Activated T-cell treated with anti-CD3 and anti-CD28 coated beads, Interleukin-2, amount 50 U/mL, for 24 hours (primary cell): Measurements from ENCODE around the gene PHKA1.
"Not testable (repeated sequence)": the region's sequence is repeated elsewhere in the genome, so short reads cannot be mapped to it uniquely, and the experiment has no call there.

ENCODE experiments used
- DNase-seq: peaks from one replicate; pipeline ENCODE4 v3.0.0-alpha.2; 2020
- H3K27ac Mint-ChIP-seq: 2 replicates; pipeline ENCODE4 v1.8.0; 2020; ENCODE audit warnings: mild to moderate bottlenecking, mixed read lengths
- H3K27me3 Mint-ChIP-seq: 2 replicates; pipeline ENCODE4 v1.8.0; 2020; ENCODE audit warnings: mixed read lengths
- H3K36me3 Mint-ChIP-seq: 2 replicates; pipeline ENCODE4 v1.8.0; 2020; ENCODE audit warnings: low read depth, mixed read lengths
- H3K4me1 Mint-ChIP-seq: 2 replicates; pipeline ENCODE4 v1.8.0; 2020; ENCODE audit warnings: low read depth, mixed read lengths
- H3K4me3 Mint-ChIP-seq: 2 replicates; pipeline ENCODE4 v1.8.0; 2020; ENCODE audit warnings: mild to moderate bottlenecking, moderate library complexity, mixed read lengths
- H3K9me3 Mint-ChIP-seq: 2 replicates; pipeline ENCODE4 v1.8.0; 2020; ENCODE audit warnings: mixed read lengths

The PHKA1 gene

GRCh38 chrX:72693477-72693876 lies 20.6 kb downstream of the PHKA1 start:
- no peak for DNase-seq
- Mint-ChIP-seq H3K27me3 (peaks cover 25% of the 10 kb centered on the region), H3K36me3 (peaks cover 2% of the 10 kb centered on the region), H3K27ac (no peak overlapping the region), H3K4me3 (no peak overlapping the region), H3K4me1 (no peaks in the 10 kb centered on the region), H3K9me3 (no peaks in the 10 kb centered on the region)

GRCh38 chrX:72687396-72687795 lies 26.7 kb downstream of the PHKA1 start:
- H3K27me3 Mint-ChIP-seq: peaks cover 29% of the 10 kb centered on the region
- no peak for DNase-seq
- no peaks in the 10 kb centered on the region for H3K9me3 Mint-ChIP-seq
- H3K4me3 Mint-ChIP-seq: no peak overlapping the region
- no peak overlapping the region for H3K27ac Mint-ChIP-seq
- peaks cover 2% of the 10 kb centered on the region for H3K4me1 Mint-ChIP-seq
- H3K36me3 Mint-ChIP-seq: peaks cover 1% of the 10 kb centered on the region

- Mint-ChIP-seq H3K4me1 (peaks cover 2% of the 10 kb centered on the region), H3K27me3 (peaks cover 27% of the 10 kb centered on the region), H3K4me3 (no peak overlapping the region), H3K27ac (no peak overlapping the region), H3K9me3 (no peaks in the 10 kb centered on the region), H3K36me3 (peaks cover 1% of the 10 kb centered on the region)
- no peak for DNase-seq
Measured at GRCh38 chrX:72685810-72686456, 28.2 kb downstream of the PHKA1 start.

- Mint-ChIP-seq H3K4me3 (no peak overlapping the region), H3K27ac (no peak overlapping the region), H3K36me3 (peaks cover 3% of the 10 kb centered on the region), H3K4me1 (peaks cover 2% of the 10 kb centered on the region), H3K9me3 (no peaks in the 10 kb centered on the region), H3K27me3 (peaks cover 25% of the 10 kb centered on the region)
- DNase-seq: no peak
Measured at GRCh38 chrX:72685018-72685417, 29.1 kb downstream of the PHKA1 start.

GRCh38 chrX:72683631-72684030 lies 30.5 kb downstream of the PHKA1 start:
- H3K27me3 Mint-ChIP-seq: peaks cover 25% of the 10 kb centered on the region
- no peak overlapping the region for H3K27ac Mint-ChIP-seq
- H3K4me3 Mint-ChIP-seq: no peak overlapping the region

GRCh38 chrX:72676465-72676864 lies 37.6 kb downstream of the PHKA1 start:
- H3K4me3 Mint-ChIP-seq: no peak overlapping the region
- peaks cover 7% of the 10 kb centered on the region for H3K27me3 Mint-ChIP-seq
- H3K36me3 Mint-ChIP-seq: peaks cover 8% of the 10 kb centered on the region
- H3K4me1 Mint-ChIP-seq: no peaks in the 10 kb centered on the region
- DNase-seq: no peak
- no peak overlapping the region for H3K27ac Mint-ChIP-seq
- H3K9me3 Mint-ChIP-seq: peaks cover 2% of the 10 kb centered on the region

More at GRCh38 chrX:72683631-72684030, 30.5 kb downstream of the PHKA1 start:
- DNase-seq: no peak
- Mint-ChIP-seq H3K9me3 (no peaks in the 10 kb centered on the region), H3K4me1 (peaks cover 2% of the 10 kb centered on the region), H3K36me3 (peaks cover 3% of the 10 kb centered on the region)

- H3K27ac Mint-ChIP-seq, H3K4me3 Mint-ChIP-seq, H3K9me3 Mint-ChIP-seq, H3K36me3 Mint-ChIP-seq, DNase-seq, H3K4me1 Mint-ChIP-seq: not testable (repeated sequence)
- H3K27me3 Mint-ChIP-seq: peaks cover 15% of the 10 kb centered on the region
Measured at GRCh38 chrX:72673951-72674350, 40.2 kb downstream of the PHKA1 start.

GRCh38 chrX:72669508-72669907 lies 44.6 kb downstream of the PHKA1 start:
- not testable (repeated sequence) for H3K27ac Mint-ChIP-seq, DNase-seq, H3K4me1 Mint-ChIP-seq, H3K4me3 Mint-ChIP-seq, H3K9me3 Mint-ChIP-seq, H3K36me3 Mint-ChIP-seq
- H3K27me3 Mint-ChIP-seq: peaks cover 31% of the 10 kb centered on the region

GRCh38 chrX:72666451-72666850 lies 47.7 kb downstream of the PHKA1 start:
- H3K27ac Mint-ChIP-seq: no peak overlapping the region
- no peak overlapping the region for H3K4me3 Mint-ChIP-seq
- no peak for DNase-seq
- no peaks in the 10 kb centered on the region for H3K9me3 Mint-ChIP-seq
- peaks cover 52% of the 10 kb centered on the region for H3K27me3 Mint-ChIP-seq
- peaks cover 3% of the 10 kb centered on the region for H3K4me1 Mint-ChIP-seq
- H3K36me3 Mint-ChIP-seq: no peaks in the 10 kb centered on the region

- H3K27ac Mint-ChIP-seq: no peak overlapping the region
- no peaks in the 10 kb centered on the region for H3K9me3 Mint-ChIP-seq
- H3K4me3 Mint-ChIP-seq: no peak overlapping the region
- peaks cover 58% of the 10 kb centered on the region for H3K27me3 Mint-ChIP-seq
- DNase-seq: no peak
- H3K36me3 Mint-ChIP-seq: no peaks in the 10 kb centered on the region
- peaks cover 3% of the 10 kb centered on the region for H3K4me1 Mint-ChIP-seq
Measured at GRCh38 chrX:72663737-72664136, 50.4 kb downstream of the PHKA1 start.

GRCh38 chrX:72662020-72662747 lies 51.9 kb downstream of the PHKA1 start:
- no peaks in the 10 kb centered on the region for H3K36me3 Mint-ChIP-seq
- no peak overlapping the region for H3K4me3 Mint-ChIP-seq
- H3K9me3 Mint-ChIP-seq: no peaks in the 10 kb centered on the region
- peaks cover 3% of the 10 kb centered on the region for H3K4me1 Mint-ChIP-seq
- no peak for DNase-seq
- H3K27me3 Mint-ChIP-seq: peaks cover 56% of the 10 kb centered on the region
- H3K27ac Mint-ChIP-seq: no peak overlapping the region

GRCh38 chrX:72659723-72660122 lies 54.4 kb downstream of the PHKA1 start:
- H3K27me3 Mint-ChIP-seq: peaks cover 51% of the 10 kb centered on the region
- H3K4me1 Mint-ChIP-seq: peaks cover 3% of the 10 kb centered on the region

GRCh38 chrX:72652082-72652481 lies 62.0 kb downstream of the PHKA1 start:
- H3K27ac Mint-ChIP-seq: no peak overlapping the region
- H3K4me1 Mint-ChIP-seq: no peaks in the 10 kb centered on the region
- peaks cover 19% of the 10 kb centered on the region for H3K27me3 Mint-ChIP-seq
- H3K4me3 Mint-ChIP-seq: no peak overlapping the region
- no peak for DNase-seq
- no peaks in the 10 kb centered on the region for H3K36me3 Mint-ChIP-seq
- no peaks in the 10 kb centered on the region for H3K9me3 Mint-ChIP-seq

More at GRCh38 chrX:72659723-72660122, 54.4 kb downstream of the PHKA1 start:
- Mint-ChIP-seq H3K4me3 (no peak overlapping the region), H3K36me3 (no peaks in the 10 kb centered on the region), H3K9me3 (no peaks in the 10 kb centered on the region), H3K27ac (no peak overlapping the region)
- no peak for DNase-seq

GRCh38 chrX:72644946-72645345 lies 69.2 kb downstream of the PHKA1 start:
- Mint-ChIP-seq H3K36me3 (no peaks in the 10 kb centered on the region), H3K27me3 (peaks cover 35% of the 10 kb centered on the region), H3K4me1 (no peaks in the 10 kb centered on the region), H3K27ac (no peak overlapping the region), H3K9me3 (no peaks in the 10 kb centered on the region), H3K4me3 (no peak overlapping the region)
- no peak for DNase-seq

- no peak overlapping the region for H3K4me3 Mint-ChIP-seq
- H3K4me1 Mint-ChIP-seq: no peaks in the 10 kb centered on the region
- DNase-seq: no peak
- H3K27me3 Mint-ChIP-seq: peaks cover 53% of the 10 kb centered on the region
- no peaks in the 10 kb centered on the region for H3K36me3 Mint-ChIP-seq
- H3K27ac Mint-ChIP-seq: no peak overlapping the region
- no peaks in the 10 kb centered on the region for H3K9me3 Mint-ChIP-seq
Measured at GRCh38 chrX:72641611-72642010, 72.5 kb downstream of the PHKA1 start.
